IPS-15b (cell line): ENCODE measurements around the gene RBM15B.

Source experiments
- H3K27me3 ChIP-seq: one replicate; pipeline ENCODE4 v1.6.1; 2013; ENCODE audit warnings: low read length; ENCODE audit not compliant: control insufficient read depth, insufficient read depth
- H3K36me3 ChIP-seq: one replicate; pipeline ENCODE4 v1.6.1; 2013; ENCODE audit warnings: low read length; ENCODE audit not compliant: control insufficient read depth, insufficient read depth
- H3K4me1 ChIP-seq: one replicate; pipeline ENCODE4 v1.6.1; 2013; ENCODE audit warnings: mild to moderate bottlenecking, low read length; ENCODE audit not compliant: control insufficient read depth, insufficient read depth
- H3K4me3 ChIP-seq: one replicate; pipeline ENCODE4 v1.5.1; 2013; ENCODE audit warnings: low read depth, low read length
- H3K9ac ChIP-seq: one replicate; pipeline ENCODE4 v1.6.1; 2013; ENCODE audit warnings: low read depth, mild to moderate bottlenecking, low read length
- H3K9me3 ChIP-seq: one replicate; pipeline ENCODE4 v1.6.1; 2013; ENCODE audit warnings: mild to moderate bottlenecking, low read length; ENCODE audit not compliant: control insufficient read depth, insufficient read depth

The RBM15B gene

GRCh38 chr3:51379746-51380455 lies 11.2 kb upstream of the RBM15B start:
- no peaks in the 10 kb centered on the region for H3K27me3 ChIP-seq
- H3K36me3 ChIP-seq = no peaks in the 10 kb centered on the region
- peaks cover 5% of the 10 kb centered on the region for H3K4me1 ChIP-seq
- no peak overlapping the region for H3K9ac ChIP-seq
- H3K4me3 ChIP-seq = no peak overlapping the region
- H3K9me3 ChIP-seq = no peaks in the 10 kb centered on the region

DNA sequence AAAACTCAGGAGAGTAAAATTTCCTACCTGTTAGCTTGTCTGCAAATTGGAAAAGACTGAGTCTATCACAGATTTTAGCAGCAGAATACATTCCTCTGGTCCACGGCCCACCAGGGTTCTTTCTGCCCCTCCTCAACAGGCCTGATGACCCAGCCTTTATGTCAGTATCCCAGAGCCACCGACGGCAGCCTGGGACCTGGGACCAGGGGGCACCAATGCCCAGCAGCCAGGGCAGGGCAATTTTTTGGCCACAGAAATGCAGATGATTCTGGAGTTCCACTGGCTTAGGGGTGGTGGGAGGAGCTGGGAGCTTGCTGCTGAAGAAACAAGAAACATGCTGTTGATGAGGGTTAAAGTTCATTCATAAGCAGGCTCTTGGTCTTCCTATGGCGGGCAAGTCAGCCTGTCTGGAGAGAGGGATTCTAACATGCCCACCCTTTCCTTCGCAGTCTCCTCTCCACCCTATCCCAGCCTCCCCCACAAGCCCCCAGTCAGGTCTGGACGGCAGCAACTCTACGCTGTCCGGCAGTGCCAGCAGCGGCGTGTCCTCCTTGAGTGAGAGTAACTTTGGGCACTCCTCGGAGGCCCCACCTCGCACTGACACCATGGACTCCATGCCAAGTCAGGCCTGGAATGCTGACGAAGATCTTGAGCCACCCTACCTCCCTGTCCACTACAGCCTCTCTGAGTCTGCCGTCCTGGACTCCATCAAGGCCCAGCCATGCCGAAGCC lies 10.3 kb upstream of the RBM15B start:
- no peaks in the 10 kb centered on the region for H3K27me3 ChIP-seq
- no peaks in the 10 kb centered on the region for H3K9me3 ChIP-seq
- no peak overlapping the region for H3K4me3 ChIP-seq
- H3K36me3 ChIP-seq = no peaks in the 10 kb centered on the region
- peaks cover 5% of the 10 kb centered on the region for H3K4me1 ChIP-seq
- H3K9ac ChIP-seq = no peak overlapping the region

DNA sequence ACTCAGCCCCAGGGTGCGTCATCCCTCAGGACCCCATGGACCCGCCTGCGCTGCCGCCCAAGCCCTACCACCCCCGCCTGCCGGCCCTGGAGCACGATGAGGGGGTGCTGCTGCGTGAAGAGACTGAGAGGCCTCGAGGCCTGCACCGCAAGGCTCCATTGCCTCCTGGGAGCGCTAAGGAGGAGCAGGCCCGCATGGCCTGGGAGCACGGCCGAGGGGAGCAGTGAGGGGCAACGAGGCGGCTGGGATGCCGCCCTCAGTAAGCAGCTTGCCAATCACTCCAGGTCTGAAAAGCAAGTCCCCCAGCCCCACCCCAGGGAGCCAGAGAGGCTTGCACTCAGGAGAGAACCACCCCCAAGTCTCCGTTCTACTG lies 9.8 kb upstream of the RBM15B start:
- Histone ChIP-seq H3K4me3 (no peak overlapping the region), H3K27me3 (no peaks in the 10 kb centered on the region), H3K4me1 (peaks cover 9% of the 10 kb centered on the region), H3K36me3 (no peaks in the 10 kb centered on the region), H3K9me3 (no peaks in the 10 kb centered on the region), H3K9ac (no peak overlapping the region)

DNA sequence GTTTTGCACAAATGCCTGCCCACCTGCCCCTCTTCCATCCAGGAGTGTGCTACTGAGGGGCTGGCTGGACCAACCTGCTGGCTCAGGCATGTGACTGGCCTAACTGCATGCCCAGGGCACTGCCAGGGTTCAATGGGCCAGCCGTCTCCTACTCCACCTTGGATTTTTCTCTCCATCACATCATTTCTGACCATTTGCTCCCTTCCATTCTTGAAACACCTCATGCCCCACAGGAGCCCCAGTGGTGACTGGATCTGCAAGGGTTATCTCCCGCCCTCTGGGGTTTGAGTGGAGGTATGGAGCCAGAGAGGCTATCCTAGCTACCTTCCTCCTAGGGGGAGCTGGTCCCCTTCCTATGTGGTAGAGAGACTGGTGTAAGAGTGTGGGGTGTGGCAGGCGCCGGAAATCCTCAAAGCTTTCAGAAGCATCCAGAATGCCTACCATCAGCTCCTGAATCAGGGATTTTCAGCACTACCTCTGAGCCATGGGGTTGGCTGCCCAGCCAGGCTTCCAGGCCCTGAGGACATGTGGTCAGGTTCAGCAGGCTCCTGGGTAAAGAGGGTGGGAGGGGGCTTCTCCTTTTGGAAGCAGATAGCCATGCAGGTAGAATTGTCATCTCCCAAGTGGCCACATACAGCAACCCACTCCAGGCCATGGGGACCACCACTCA lies 8.9 kb upstream of the RBM15B start:
- H3K27me3 ChIP-seq = no peaks in the 10 kb centered on the region
- H3K4me1 ChIP-seq = peaks cover 12% of the 10 kb centered on the region
- no peak overlapping the region for H3K4me3 ChIP-seq
- H3K9ac ChIP-seq = no peak overlapping the region
- H3K36me3 ChIP-seq = no peaks in the 10 kb centered on the region
- H3K9me3 ChIP-seq = no peaks in the 10 kb centered on the region

DNA sequence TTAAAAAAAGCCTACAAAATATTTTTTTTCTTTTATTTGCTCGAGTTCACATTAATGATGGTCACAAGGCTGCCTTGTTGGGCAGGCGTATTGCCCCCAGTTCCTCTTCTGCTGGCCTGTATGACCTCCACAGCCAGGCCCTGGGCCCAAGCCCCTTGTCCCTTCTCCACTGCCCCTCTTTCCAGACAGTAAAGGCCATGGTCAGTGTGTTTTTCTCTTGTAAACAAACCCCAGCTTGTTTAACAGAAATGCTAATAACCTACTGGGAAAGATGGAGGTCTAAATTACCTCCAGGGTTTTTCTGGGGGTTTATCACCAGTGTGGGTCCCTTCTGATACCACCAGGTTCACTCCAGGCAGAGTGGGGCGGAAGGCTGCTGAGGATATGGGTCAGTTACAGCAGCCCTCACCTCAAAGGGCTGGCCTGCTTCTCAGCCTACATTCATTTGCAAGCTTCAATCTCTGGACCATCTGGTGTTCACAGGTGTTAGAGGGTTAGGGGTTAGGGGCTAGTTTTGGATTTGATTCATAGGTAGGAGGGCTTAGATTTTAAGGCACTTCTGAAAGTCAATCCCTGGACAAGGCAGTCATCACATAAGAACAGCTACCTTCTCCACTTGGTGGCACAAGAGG lies 8.0 kb upstream of the RBM15B start:
- Histone ChIP-seq H3K9ac (no peak overlapping the region), H3K4me1 (peaks cover 12% of the 10 kb centered on the region), H3K36me3 (peaks cover 8% of the 10 kb centered on the region), H3K4me3 (peak overlapping the region; percentile 91), H3K9me3 (no peaks in the 10 kb centered on the region), H3K27me3 (no peaks in the 10 kb centered on the region)

- Histone ChIP-seq H3K4me1 (peaks cover 12% of the 10 kb centered on the region), H3K4me3 (peak overlapping the region; percentile 91), H3K27me3 (no peaks in the 10 kb centered on the region), H3K9ac (peak overlapping the region; percentile 95), H3K9me3 (no peaks in the 10 kb centered on the region), H3K36me3 (peaks cover 15% of the 10 kb centered on the region)
These were observed 6.9 kb upstream of the RBM15B start for GRCh38 chr3:51384055-51384725.

DNA sequence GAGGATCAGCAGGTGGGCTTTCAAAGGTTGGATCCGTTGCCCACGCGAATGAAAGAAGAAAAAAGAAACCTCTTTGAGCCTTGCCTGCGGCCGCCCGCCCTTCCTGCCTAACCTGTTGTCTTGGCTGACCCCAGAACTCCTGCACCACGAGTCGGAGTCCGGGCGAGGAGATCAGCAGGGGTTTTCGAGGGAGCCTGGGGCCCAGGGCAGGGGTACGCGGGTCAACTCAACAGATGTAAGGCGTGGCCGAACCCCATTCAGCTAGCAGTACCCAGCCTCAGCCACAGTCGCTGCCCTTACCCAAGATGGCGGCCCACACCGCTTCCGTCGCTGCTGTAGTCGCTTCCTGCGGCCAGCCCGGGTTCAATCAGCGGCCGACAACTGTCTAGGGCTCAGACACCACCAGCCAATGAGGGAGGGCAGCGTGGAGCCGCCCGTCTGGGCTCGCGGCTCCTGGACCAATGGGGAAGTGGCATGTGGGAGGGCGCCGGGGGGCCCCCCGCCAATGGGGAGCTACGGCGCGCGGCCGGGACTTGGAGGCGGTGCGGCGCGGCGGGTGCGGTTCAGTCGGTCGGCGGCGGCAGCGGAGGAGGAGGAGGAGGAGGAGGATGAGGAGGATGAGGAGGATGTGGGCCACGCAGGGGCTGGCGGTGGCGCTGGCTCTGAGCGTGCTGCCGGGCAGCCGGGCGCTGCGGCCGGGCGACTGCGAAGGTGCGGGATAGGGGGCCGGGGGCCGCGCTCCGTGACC lies 6.2 kb upstream of the RBM15B start, which contains the start of gene MANF:
Gene MANF (plus strand): TSS at position 566 of the 748 bp plus-strand sequence. CDS start 52 bp downstream, at position 618.
- peaks cover 15% of the 10 kb centered on the region for H3K36me3 ChIP-seq
- peak within 1 kb of the TSS; percentile 91 for H3K4me3 ChIP-seq
- no peaks in the 10 kb centered on the region for H3K27me3 ChIP-seq
- H3K4me1 ChIP-seq = peaks cover 12% of the 10 kb centered on the region
- H3K9me3 ChIP-seq = no peaks in the 10 kb centered on the region
- H3K9ac ChIP-seq = peak within 1 kb of the TSS; percentile 95

GRCh38 chr3:51385621-51386091 lies 5.4 kb upstream of the RBM15B start:
- H3K4me3 ChIP-seq = peak overlapping the region; percentile 87
- H3K9me3 ChIP-seq = no peaks in the 10 kb centered on the region
- no peaks in the 10 kb centered on the region for H3K27me3 ChIP-seq
- H3K9ac ChIP-seq = peak overlapping the region; percentile 74
- H3K4me1 ChIP-seq = peaks cover 12% of the 10 kb centered on the region
- H3K36me3 ChIP-seq = peaks cover 18% of the 10 kb centered on the region

GRCh38 chr3:51386159-51386851 lies 4.8 kb upstream of the RBM15B start:
- H3K4me1 ChIP-seq = peaks cover 12% of the 10 kb centered on the region

GRCh38 chr3:51386852-51387229 lies 4.2 kb upstream of the RBM15B start:
- peak overlapping the region; percentile 87 for H3K4me3 ChIP-seq
- H3K27me3 ChIP-seq = no peaks in the 10 kb centered on the region
- H3K9me3 ChIP-seq = no peaks in the 10 kb centered on the region
- H3K4me1 ChIP-seq = peaks cover 12% of the 10 kb centered on the region
- peak overlapping the region; percentile 27 for H3K9ac ChIP-seq
- H3K36me3 ChIP-seq = peaks cover 18% of the 10 kb centered on the region

More at GRCh38 chr3:51386159-51386851, 4.8 kb upstream of the RBM15B start:
- Histone ChIP-seq H3K27me3 (no peaks in the 10 kb centered on the region), H3K4me3 (peak overlapping the region; percentile 87), H3K9me3 (no peaks in the 10 kb centered on the region), H3K9ac (peak overlapping the region; percentile 74), H3K36me3 (peaks cover 18% of the 10 kb centered on the region)
